Ishikawa (cell line): ENCODE measurements around the gene TNIK.

Experiments used
- CEBPB ChIP-seq: IDR thresholded peaks from 2 replicates; pipeline ENCODE4 v1.6.1; 2012
- CREB1 ChIP-seq: IDR thresholded peaks from 2 replicates; pipeline ENCODE4 v1.6.1; 2012; ENCODE audit warnings: low read depth
- EGR1 ChIP-seq: IDR thresholded peaks from 2 replicates; pipeline ENCODE4 v1.6.1; 2012
- EP300 ChIP-seq: IDR thresholded peaks from 2 replicates; pipeline ENCODE4 v1.6.1; 2012; ENCODE audit warnings: borderline replicate concordance
- FOXM1 ChIP-seq: IDR thresholded peaks from 2 replicates; pipeline ENCODE4 v1.6.1; 2012; ENCODE audit warnings: low read depth, borderline replicate concordance
- NFIC ChIP-seq: IDR thresholded peaks from 2 replicates; pipeline ENCODE4 v1.6.1; 2012
- RAD21 ChIP-seq: IDR thresholded peaks from 2 replicates; pipeline ENCODE4 v1.6.1; 2012; ENCODE audit warnings: low read depth
- TAF1 ChIP-seq: IDR thresholded peaks from 2 replicates; pipeline ENCODE4 v1.6.1; 2012; ENCODE audit warnings: low read depth, mild to moderate bottlenecking
- TCF12 ChIP-seq: IDR thresholded peaks from 2 replicates; pipeline ENCODE4 v1.6.1; 2012; ENCODE audit warnings: low read depth
- TEAD4 ChIP-seq: IDR thresholded peaks from 2 replicates; pipeline ENCODE4 v1.6.1; 2012
- YY1 ChIP-seq: IDR thresholded peaks from 2 replicates; pipeline ENCODE4 v1.6.1; 2012; ENCODE audit warnings: low read depth
- ZBTB7A ChIP-seq: IDR thresholded peaks from 2 replicates; pipeline ENCODE4 v1.6.1; 2012; ENCODE audit warnings: low read depth
- TF ChIP-seq, protein P1 (sequence below): IDR thresholded peaks from 2 replicates; pipeline ENCODE4 v1.6.1; 2012; ENCODE audit warnings: low read depth, mild to moderate bottlenecking
- TF ChIP-seq, protein P2 (sequence below): IDR thresholded peaks from 2 replicates; pipeline ENCODE4 v1.6.1; 2012
- TF ChIP-seq, protein P3 (sequence below): IDR thresholded peaks from 2 replicates; pipeline ENCODE4 v1.6.1; 2012

The TNIK gene

DNA sequence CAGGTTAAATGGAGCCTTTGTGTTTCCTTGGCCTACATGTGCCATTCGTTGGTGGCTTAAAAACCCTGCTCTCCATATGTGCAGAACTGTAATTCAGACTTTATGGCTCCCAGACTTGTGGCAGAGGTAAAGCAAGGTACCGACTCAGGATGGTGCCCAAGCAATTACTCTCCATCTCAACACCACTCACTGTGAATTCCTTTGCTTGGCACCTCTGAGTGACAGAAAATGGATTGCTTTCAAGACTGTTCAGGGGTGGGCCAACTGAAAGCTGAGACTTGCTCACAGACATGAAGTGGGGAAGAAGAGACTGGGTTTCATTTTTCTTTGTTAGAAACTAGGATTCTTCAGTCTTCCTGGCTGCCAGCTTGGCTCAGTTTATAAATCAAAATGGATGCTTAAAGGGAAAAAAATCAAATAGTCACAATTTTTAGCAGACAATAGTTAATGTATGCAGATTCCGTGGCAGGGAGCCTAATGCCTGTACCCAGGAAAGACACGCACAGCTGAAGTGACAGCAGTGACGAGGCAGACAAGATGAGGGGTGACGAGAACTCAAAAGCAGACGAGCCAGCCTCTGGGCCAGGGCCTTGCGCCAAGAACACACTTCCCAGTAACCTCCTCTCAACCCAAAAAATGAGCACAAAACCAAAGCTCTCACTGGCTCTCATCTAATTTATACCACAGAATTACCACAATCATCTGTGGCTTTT, 225.8 kb downstream of the TNIK start:
- TF ChIP-seq TEAD4 (no peak), TAF1 (no peak), CEBPB (no peak), EGR1 (no peak), RAD21 (no peak), EP300 (no peak), CREB1 (no peak), ZBTB7A (no peak), TCF12 (no peak), FOXM1 (no peak), YY1 (no peak), NFIC (no peak)
- TF ChIP-seq, protein P1, sequence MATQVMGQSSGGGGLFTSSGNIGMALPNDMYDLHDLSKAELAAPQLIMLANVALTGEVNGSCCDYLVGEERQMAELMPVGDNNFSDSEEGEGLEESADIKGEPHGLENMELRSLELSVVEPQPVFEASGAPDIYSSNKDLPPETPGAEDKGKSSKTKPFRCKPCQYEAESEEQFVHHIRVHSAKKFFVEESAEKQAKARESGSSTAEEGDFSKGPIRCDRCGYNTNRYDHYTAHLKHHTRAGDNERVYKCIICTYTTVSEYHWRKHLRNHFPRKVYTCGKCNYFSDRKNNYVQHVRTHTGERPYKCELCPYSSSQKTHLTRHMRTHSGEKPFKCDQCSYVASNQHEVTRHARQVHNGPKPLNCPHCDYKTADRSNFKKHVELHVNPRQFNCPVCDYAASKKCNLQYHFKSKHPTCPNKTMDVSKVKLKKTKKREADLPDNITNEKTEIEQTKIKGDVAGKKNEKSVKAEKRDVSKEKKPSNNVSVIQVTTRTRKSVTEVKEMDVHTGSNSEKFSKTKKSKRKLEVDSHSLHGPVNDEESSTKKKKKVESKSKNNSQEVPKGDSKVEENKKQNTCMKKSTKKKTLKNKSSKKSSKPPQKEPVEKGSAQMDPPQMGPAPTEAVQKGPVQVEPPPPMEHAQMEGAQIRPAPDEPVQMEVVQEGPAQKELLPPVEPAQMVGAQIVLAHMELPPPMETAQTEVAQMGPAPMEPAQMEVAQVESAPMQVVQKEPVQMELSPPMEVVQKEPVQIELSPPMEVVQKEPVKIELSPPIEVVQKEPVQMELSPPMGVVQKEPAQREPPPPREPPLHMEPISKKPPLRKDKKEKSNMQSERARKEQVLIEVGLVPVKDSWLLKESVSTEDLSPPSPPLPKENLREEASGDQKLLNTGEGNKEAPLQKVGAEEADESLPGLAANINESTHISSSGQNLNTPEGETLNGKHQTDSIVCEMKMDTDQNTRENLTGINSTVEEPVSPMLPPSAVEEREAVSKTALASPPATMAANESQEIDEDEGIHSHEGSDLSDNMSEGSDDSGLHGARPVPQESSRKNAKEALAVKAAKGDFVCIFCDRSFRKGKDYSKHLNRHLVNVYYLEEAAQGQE, result no peak
- TF ChIP-seq, protein P2, sequence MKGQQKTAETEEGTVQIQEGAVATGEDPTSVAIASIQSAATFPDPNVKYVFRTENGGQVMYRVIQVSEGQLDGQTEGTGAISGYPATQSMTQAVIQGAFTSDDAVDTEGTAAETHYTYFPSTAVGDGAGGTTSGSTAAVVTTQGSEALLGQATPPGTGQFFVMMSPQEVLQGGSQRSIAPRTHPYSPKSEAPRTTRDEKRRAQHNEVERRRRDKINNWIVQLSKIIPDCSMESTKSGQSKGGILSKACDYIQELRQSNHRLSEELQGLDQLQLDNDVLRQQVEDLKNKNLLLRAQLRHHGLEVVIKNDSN, result no peak
- TF ChIP-seq, protein P3, sequence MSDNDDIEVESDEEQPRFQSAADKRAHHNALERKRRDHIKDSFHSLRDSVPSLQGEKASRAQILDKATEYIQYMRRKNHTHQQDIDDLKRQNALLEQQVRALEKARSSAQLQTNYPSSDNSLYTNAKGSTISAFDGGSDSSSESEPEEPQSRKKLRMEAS, result no peak

DNA sequence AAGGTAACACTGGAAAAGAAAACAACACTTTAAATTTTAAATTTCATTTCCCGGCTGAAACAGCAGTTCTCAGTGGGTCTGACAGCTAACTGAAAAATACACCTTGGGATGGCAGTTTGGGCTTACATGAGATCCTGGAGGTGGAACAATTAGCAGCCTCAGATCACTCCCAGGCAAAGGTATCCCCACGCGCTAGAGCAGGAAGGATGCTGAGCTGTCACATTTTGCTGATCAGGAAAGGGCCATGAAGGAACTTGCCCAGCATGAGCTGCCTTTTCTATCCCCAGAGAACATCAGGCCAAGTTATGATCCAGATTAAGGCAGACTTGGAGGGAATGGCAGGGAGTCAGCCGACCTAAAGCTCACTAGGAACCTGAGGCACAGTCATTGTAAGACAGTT, 228.8 kb downstream of the TNIK start:
- TF ChIP-seq, protein P3, result no peak
- no peak for TF ChIP-seq ZBTB7A
- TF ChIP-seq YY1, result no peak
- TF ChIP-seq NFIC, result no peak
- TF ChIP-seq, protein P1, result no peak
- TF ChIP-seq RAD21, result no peak
- no peak for TF ChIP-seq EP300
- TF ChIP-seq TAF1, result no peak
- TF ChIP-seq TEAD4, result no peak
- TF ChIP-seq, protein P2, result no peak
- TF ChIP-seq CEBPB, result no peak
- TF ChIP-seq TCF12, result no peak
- TF ChIP-seq CREB1, result no peak
- TF ChIP-seq EGR1, result no peak
- no peak for TF ChIP-seq FOXM1

DNA sequence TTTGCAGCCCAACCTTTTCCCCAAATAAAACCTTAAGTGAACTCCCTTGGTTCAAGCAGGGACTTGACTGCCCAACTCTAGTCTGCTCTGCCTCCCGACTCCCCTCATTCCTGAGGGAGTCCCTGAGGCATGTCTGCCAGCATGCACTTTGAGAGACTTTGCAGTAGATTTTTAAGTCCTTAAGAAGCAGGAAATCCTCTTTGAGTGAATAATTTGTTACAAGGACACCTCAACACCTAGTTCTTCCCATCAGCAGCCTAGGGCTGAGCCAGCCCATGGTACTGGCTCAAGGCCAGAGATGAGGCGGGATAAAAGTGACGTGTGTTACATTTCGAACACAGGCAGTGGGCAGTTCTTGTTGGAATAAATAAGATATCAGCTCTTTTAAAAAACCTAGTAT, 229.3 kb downstream of the TNIK start:
- TF ChIP-seq, protein P2, result no peak
- TF ChIP-seq ZBTB7A (no peak), EGR1 (no peak), TAF1 (no peak), YY1 (no peak), FOXM1 (no peak), CEBPB (no peak), EP300 (no peak), CREB1 (no peak), NFIC (no peak)
- TF ChIP-seq, protein P3, result no peak

DNA sequence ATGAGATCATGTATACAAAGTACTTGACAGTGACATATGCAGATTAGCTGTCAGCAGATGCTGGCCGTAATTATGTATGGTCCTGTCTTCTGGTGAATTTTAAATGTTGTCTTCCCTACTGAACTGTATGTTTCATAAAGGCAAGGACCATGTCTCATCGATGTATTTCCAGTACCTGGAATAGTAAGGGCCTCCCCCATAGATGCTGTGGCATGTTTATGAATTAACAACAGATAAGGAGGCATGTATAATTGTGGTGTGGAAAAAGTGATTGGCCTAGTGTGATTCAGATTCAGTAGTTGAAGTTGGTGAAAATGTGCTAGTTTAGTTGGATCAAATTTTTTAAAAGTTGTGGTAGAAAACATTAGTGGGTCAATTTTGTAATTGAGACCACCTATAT, 231.0 kb downstream of the TNIK start:
- TF ChIP-seq CEBPB, result no peak

DNA sequence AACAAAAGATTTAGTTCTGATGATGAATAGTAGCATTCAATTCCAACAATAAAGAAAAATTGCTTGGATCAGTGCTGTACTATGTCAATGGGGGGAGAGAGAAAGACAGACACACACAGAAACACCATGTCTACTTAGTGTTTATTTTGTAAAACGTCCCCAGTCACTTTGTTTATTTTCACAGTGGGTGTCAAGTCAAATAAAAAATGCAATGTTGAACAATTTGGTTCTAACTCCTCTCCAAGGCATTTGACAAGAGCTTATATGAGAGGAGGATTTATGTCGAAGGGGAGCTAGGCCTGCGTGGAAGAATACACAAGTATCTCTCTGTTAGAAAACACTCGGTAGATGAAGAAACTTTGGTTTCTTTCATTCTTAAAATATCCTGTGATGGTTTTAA, 232.0 kb downstream of the TNIK start:
- TF ChIP-seq FOXM1, result no peak
- no peak for TF ChIP-seq TAF1
- TF ChIP-seq TCF12, result no peak
- no peak for TF ChIP-seq CEBPB
- TF ChIP-seq, protein P2, result no peak
- TF ChIP-seq EP300, result no peak
- TF ChIP-seq, protein P1, result no peak
- TF ChIP-seq TEAD4, result no peak
- no peak for TF ChIP-seq RAD21
- TF ChIP-seq CREB1, result no peak
